PC-9 (cell line): ENCODE data around the gene FBH1.

Experiments
- CTCF ChIP-seq: fragments of 200-600 bp; sonication (generic); conservative IDR thresholded peaks from 2 replicates; pipeline ENCODE4 v1.6.1; 2017; ENCODE audit warnings: mixed run types, antibody characterized with exemption, mild to moderate bottlenecking, moderate library complexity
- EZH2 ChIP-seq: fragments of 200-600 bp; sonication (generic); IDR thresholded peaks from 2 replicates; pipeline ENCODE4 v1.8.0; 2017; ENCODE audit warnings: antibody characterized with exemption, low read depth

GRCh38 chr10:5932345-5932744, 42.3 kb downstream of the FBH1 start:
- no peak for TF ChIP-seq EZH2
- no peak for TF ChIP-seq CTCF
